Ascending aorta (tissue), 2 donors: ENCODE measurements around the gene LMCD1. TPM values are rescaled to one million over a fixed set of nuclear protein-coding genes. Genes with fewer than 3 reads are reported as not detected.

Experiments used
- DNase-seq, 2 donors: peaks; one replicate each; pipeline ENCODE4 v3.0.0-alpha.2; 2019; ENCODE audit warnings: low spot score in 2 of 2
- H3K27ac ChIP-seq, 2 donors: fragments of 200-600 bp; sonication (generic); one replicate each; pipeline ENCODE4 v1.5.1; 2016 to 2017; ENCODE audit warnings: mild to moderate bottlenecking in 1 of 2
- H3K27me3 ChIP-seq: fragments of 200-600 bp; sonication (generic); one replicate; pipeline ENCODE4 v1.5.1; 2017
- H3K36me3 ChIP-seq, 2 donors: fragments of 200-600 bp; sonication (generic); one replicate each; pipeline ENCODE4 v1.5.1; 2016
- H3K4me1 ChIP-seq, 2 donors: fragments of 200-600 bp; sonication (generic); one replicate each; pipeline ENCODE4 v1.5.1; 2016 to 2017; ENCODE audit warnings: mild to moderate bottlenecking in 1 of 2
- H3K4me3 ChIP-seq, 2 donors: fragments of 200-600 bp; sonication (generic); one replicate each; pipeline ENCODE4 v1.5.1; 2016 to 2017; ENCODE audit warnings: mild to moderate bottlenecking in 1 of 2
- H3K9me3 ChIP-seq, 2 donors: fragments of 200-600 bp; sonication (generic); one replicate each; pipeline ENCODE4 v1.5.1; 2016
- CTCF ChIP-seq, 3 experiments: fragments of 200-600 bp in 2 of 3; fragments of 450-650 bp in 1 of 3; sonication (generic) in 2 of 3; IDR thresholded peaks; one replicate each; pipeline ENCODE4 v1.5.1; 2016 to 2019; ENCODE audit warnings: antibody characterized with exemption in 3 of 3, mild to moderate bottlenecking in 1 of 3, moderate library complexity in 1 of 3
- intact Hi-C: fragments of 100-400 bp; cut with DNase I; formaldehyde crosslinking; loops from one replicate; pipeline ENCODE4 v1.15.1; 2023
- total RNA-seq: library from RNA; depleted of rRNA; stranded (reverse); fragments of >200 nt; gene quantifications from one replicate; pipeline ENCODE4 v1.1.0, GENCODE V29; 2016

LMCD1 gene
- total RNA-seq, 1 donor from 2014 or later: 634 TPM

- no peak for TF ChIP-seq CTCF (IDR thresholded peaks at IDR 0.05)
- no peaks in the 10 kb centered on the region for H3K9me3 ChIP-seq
- no peak overlapping the region for H3K4me3 ChIP-seq
- H3K27ac ChIP-seq: no peak overlapping the region
- H3K27me3 ChIP-seq: no peaks in the 10 kb centered on the region
- no peak for DNase-seq
- H3K4me1 ChIP-seq: peaks cover 12 to 22% of the 10 kb centered on the region in 2 donors
- no peaks in the 10 kb centered on the region for H3K36me3 ChIP-seq
- intact Hi-C loops: no loop called here
These were observed 102.4 kb downstream of the LMCD1 start for GRCh38 chr3:8604006-8604405.

GRCh38 chr3:8604988-8605387 lies 103.4 kb downstream of the LMCD1 start:
- peaks cover 12 to 22% of the 10 kb centered on the region in 2 donors for H3K4me1 ChIP-seq
- H3K27me3 ChIP-seq: no peaks in the 10 kb centered on the region
- intact Hi-C loops: loop anchor here (5.0 kb wide), 1 partner anchor 43 kb away; no protein-coding TSS in a partner anchor
- no peak overlapping the region for H3K27ac ChIP-seq
- no peak for DNase-seq
- H3K9me3 ChIP-seq: no peaks in the 10 kb centered on the region
- H3K4me3 ChIP-seq: no peak overlapping the region
- no peaks in the 10 kb centered on the region for H3K36me3 ChIP-seq
- TF ChIP-seq CTCF (IDR thresholded peaks at IDR 0.05): no peak

- Histone ChIP-seq H3K4me3 (no peak overlapping the region), H3K27me3 (no peaks in the 10 kb centered on the region), H3K36me3 (no peaks in the 10 kb centered on the region), H3K27ac (no peak overlapping the region), H3K9me3 (no peaks in the 10 kb centered on the region), H3K4me1 (peaks cover 12 to 22% of the 10 kb centered on the region in 2 donors)
- DNase-seq: no peak
- TF ChIP-seq CTCF (IDR thresholded peaks at IDR 0.05): no peak
- intact Hi-C loops: loop anchor here (2.0 to 5.0 kb wide), 2 partner anchors 44 to 164 kb away; no protein-coding TSS in a partner anchor
These were observed 105.1 kb downstream of the LMCD1 start for GRCh38 chr3:8606701-8607231.

- TF ChIP-seq CTCF (IDR thresholded peaks at IDR 0.05): peak; percentile 70 to 80 (median 75)
- no peaks in the 10 kb centered on the region for H3K36me3 ChIP-seq
- H3K9me3 ChIP-seq: no peaks in the 10 kb centered on the region
- H3K4me1 ChIP-seq: peaks cover 12 to 22% of the 10 kb centered on the region in 2 donors
- H3K27me3 ChIP-seq: no peaks in the 10 kb centered on the region
- H3K4me3 ChIP-seq: peak overlapping the region in 1 of 2 donors; percentile 2
- H3K27ac ChIP-seq: peak overlapping the region in 1 of 2 donors; percentile 24
- intact Hi-C loops: loop anchor here (2.0 to 5.0 kb wide), 2 partner anchors 45 to 165 kb away; no protein-coding TSS in a partner anchor
- DNase-seq: peak; percentile 34 to 79
These were observed 105.8 kb downstream of the LMCD1 start for GRCh38 chr3:8607234-8608040.

- intact Hi-C loops: loop anchor here (5.0 kb wide), 1 partner anchor 46 kb away; no protein-coding TSS in a partner anchor
- Histone ChIP-seq H3K27me3 (no peaks in the 10 kb centered on the region), H3K36me3 (no peaks in the 10 kb centered on the region), H3K27ac (peak overlapping the region in 1 of 2 donors; percentile 24), H3K4me1 (peaks cover 12 to 22% of the 10 kb centered on the region in 2 donors), H3K4me3 (no peak overlapping the region), H3K9me3 (no peaks in the 10 kb centered on the region)
- TF ChIP-seq CTCF (IDR thresholded peaks at IDR 0.05): no peak
- DNase-seq: no peak
These were observed 106.6 kb downstream of the LMCD1 start for GRCh38 chr3:8608041-8608790.
